H4 (cell line): ENCODE data around the gene NAGK. TPM values are rescaled to one million over a fixed set of nuclear protein-coding genes. Genes with fewer than 3 reads are reported as not detected.
"Not testable (repeated sequence)": the region's sequence is repeated elsewhere in the genome, so short reads cannot be mapped to it uniquely, and the experiment has no call there.

Source experiments
- DNase-seq: peaks from one replicate; pipeline ENCODE4 v3.0.0-alpha.2; 2015; ENCODE audit warnings: low spot score
- total RNA-seq: library from RNA; depleted of rRNA; stranded (reverse); fragments of >200 nt; shearing (Covaris generic); gene quantifications from 2 replicates; pipeline ENCODE4 v1.2.3, GENCODE V29; 2014

NAGK gene
- total RNA-seq, 1 experiment from 2014 or later, result 69.3 TPM

DNA sequence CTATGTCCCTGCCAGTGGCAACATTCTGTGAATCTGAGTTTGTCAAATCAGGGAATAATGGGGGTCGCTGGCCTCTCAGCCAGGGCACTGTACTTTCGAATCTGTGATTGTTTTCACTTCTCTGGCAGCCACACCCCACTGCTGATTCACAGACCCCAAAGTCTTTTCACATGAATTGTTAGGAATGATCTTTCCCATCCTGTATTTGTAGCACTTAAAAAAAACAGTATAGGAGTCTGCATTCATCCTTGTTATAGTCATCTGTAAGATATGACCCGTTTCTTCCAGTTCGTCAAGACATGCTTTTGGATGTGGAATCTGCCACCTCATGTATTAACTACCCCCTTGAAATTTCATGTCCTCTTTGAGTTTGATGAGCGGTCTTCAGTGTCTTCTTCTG lies 928 bp downstream of the NAGK start:
- DNase-seq, result no peak

DNA sequence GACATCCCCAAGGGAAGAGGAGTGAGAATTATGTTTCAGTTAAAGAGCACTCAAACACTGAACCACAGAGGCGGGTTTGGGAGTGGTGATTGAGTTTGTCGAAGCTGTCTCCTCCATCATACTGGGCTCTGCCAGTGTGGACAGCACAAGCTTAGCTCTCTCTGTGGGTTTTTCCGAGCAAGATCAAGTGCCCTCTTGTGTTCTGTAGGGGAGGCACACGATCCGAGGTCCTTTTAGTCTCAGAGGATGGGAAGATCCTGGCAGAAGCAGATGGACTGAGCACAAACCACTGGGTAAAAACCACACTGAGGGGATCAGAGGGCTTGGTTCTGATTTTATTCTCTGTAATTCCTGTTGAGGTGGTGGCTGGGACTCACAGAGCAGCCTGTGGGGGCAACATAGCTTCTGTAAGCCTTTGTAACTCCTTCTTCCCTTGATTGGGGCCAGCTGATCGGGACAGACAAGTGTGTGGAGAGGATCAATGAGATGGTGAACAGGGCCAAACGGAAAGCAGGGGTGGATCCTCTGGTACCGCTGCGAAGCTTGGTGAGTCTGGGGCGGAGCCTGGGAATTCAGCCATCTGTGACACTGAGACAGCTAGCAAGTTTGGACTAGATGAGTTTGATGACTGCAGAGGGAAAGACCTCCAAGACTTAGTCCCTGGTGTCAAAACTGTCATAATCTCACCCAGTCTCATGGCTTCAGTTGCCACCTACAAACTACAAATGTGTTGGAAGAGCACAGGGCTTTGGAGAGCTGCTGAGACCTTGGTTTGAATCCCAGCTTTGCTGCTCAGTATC lies 2.0 kb downstream of the NAGK start:
- no peak for DNase-seq

DNA sequence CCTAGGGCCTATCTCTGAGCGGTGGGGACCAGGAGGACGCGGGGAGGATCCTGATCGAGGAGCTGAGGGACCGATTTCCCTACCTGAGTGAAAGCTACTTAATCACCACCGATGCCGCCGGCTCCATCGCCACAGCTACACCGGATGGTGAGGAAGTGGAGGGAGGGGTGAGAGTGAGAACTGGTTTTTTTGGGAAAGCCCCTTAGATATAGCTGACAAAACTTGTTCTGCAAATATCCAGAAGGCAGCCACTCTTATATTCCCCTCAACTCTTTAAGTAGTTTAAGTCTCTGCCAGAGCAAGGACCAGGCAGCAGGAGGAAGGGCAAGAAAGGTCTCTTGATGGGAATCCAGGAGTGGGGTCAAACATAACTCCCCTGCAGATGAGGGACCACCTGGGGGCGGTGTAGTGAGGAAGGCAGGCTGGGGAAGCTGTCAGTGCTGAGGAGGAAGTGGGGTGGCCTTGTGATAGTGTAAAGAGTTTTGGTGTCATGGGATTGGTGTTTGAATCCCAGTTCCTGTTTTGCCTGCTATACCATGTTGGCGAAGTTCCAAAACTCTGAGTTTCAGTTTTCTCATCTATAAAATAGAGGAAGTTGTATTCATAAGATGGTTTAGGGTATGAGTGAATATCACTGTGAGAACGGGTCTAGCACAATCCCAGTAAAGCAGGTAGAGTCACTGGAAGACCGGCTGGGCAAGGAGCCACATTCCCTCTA lies 3.4 kb downstream of the NAGK start:
- DNase-seq, result no peak

DNA sequence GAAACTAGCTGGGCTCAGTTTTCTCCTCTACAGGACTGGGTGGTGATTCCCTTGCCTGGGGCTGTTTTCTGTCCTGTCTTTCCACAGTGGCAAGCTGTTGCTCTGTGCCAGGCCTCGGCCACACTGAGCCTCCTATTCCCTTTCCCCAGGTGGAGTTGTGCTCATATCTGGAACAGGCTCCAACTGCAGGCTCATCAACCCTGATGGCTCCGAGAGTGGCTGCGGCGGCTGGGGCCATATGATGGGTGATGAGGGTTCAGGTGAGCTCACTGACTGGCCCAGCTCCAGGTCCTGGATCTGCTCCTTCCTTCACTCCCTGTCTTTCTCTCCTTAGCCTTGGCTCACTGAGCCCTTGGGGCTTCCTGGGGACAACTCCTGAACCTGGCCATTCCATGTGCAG lies 4.0 kb downstream of the NAGK start:
- no peak for DNase-seq

DNA sequence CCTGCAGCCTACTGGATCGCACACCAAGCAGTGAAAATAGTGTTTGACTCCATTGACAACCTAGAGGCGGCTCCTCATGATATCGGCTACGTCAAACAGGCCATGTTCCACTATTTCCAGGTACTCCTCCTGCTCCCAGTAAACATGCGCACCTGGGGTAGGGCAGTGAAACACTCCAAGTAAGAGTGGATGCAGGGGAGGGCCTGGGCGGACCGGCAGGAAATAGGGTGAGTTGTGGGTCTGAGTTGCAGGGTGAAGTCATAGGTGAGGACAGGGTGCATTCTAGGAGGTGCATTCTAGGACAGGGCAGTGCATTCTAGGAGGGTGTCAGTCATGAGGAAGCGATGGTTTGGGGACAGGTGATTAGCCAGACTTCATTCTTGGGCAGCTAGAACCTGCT lies 5.0 kb downstream of the NAGK start:
- DNase-seq, result no peak

DNA sequence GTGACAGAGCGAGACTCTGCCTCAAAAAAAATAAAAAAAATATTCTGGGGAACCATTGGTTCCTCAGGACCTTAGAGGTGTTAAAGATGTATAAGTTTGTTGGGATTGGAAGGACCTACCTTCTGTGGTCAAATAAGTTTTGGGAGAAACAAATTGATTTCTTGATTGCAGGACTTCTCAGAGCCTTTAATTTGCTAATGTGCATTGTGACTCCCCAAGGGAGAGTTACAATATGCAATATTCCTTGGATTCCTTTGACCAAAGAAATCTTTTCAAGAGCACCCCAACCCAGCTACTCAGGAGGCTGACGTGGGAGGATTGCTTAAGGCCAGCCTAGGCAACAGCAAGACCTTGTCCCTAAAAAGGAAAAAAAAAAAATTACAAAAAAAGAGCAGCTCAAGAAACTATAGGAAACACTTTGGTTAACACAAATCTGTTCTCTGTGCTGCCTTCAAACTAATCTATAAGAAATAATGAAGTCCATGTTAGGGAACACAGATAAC lies 6.5 kb downstream of the NAGK start:
- DNase-seq, result no peak

DNA sequence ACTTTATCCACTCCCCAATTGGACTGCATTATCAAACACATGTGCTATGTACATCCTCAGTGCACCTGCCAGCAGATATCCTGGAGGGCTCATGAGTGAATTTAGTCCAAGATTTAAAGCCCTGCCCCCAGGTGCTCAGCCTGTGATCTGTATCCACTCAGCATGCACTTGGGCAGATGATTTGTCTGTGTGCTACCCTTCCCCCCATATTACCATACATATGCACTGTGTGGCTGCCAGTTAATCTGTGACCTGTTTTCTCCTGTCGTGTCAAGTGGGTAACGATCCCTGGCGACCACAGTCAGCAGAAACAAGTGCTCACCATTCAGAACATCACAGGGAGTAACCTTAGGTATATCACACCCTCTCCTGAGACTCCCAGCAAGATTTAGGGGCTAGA lies 10.2 kb downstream of the NAGK start:
- DNase-seq, result no peak

DNA sequence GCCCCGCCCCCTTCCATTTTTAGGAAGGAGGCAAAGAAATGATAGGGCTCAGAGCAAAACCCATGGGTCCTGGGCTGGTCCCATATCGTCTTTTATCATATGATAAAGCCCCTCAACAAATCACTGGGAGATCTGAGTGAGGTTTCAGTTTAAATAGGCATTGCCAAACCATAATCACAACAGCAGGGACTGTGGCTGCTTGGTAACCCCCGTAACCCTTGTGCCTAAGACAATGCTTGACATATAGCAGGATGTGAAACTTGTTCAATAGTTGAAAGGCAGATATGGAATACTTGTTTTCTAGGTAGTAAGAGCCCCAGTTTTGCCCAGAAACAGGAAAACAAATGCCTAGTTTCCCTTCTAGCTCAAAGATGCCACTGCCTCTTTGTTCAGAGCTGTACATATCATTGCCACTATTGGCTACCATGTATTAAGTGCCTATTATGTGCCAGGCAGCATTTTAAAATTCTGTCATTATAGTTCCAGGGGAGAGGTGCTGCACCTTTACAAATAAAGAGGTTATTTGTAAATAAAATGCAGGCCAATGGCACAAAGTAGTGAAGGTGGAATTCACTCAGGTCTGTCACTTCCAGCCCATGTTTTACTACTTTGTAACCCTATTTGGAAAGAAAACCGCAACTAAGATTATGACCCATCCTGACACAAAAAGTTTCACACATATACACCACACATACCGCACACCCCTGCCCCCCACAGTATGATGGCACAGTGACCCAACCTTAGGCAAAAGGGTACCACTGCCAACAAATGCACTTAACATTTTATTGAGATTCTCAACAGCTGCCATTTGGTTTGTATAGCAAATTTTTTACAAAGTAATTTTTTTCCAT lies 14.2 kb downstream of the NAGK start:
- no peak for DNase-seq

DNA sequence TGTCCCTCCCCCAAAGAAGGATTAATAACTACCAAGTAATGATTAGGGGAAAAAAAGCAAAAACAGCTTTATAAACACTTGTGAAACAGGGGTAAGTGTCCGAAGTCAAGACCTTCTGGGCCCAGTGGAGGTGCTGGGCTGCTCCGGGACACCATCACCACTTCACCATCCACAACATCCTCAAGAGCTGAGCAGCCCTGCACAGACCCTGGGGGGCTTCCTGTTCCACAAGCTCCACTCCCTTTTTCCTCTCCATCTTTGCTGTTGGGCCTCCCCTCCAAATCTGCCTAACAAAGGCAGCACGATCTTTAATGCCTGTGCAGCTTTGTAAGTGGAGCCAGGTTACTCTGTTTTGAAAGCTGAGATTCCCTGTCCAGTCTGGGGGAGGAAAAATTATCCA lies 14.8 kb downstream of the NAGK start:
- not testable (repeated sequence) for DNase-seq

DNA sequence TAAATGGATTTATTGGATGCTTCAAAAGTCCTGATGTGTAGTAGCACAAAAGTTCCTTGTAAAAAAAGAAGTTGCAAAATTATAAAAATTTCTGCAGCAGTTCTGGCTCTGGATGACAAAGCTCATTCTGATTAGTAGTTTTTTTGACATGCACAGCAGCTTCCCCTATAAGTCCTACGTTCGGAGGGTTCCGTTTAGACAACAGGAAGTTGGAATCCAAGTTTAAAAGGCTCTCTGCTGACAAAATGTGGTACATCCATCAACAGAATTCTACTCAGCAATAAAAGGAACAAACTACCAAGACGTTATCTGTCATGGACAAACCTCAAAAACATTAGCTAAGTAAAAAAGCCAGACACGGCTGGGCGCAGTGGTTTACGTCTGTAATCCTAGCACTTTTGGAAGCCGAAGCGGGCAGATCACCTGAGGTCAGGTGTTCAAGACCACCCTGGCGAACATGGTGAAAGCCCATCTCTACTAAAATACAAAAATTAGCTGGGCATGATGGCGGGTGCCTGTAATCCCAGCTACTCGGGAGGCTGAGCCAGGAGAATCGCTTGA lies 15.4 kb downstream of the NAGK start:
- DNase-seq, result not testable (repeated sequence)

DNA sequence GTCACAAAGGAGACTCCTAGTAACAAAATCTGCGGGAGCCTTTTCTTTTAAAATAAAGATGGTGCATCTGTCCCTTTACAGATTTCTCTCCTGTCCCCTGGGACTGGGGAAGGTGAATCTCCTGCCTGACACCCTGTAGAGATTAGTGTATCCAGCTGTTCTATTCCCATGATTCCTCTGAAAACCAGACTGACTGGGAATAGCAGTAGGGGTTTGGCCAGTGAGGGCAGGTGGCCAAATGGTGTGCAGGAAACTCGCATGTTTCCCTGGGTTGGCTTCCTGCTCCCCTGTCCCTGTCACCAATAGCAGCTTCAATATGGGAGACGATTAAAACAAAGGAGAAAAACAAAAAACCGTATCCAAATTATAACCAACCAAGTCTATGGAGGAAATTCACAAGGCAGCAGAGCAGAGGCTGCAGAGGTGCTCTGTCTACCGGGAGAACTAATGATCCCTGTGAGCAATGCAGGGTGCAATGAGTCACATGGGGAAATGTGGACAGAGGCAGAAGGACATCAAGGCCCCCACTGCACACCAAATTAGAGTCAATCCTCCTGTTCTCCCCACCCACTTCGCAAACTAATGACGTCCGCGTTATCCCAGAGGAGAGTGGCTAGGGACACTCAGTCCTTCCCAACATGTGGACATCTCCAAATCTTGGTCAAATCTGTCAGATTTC lies 17.0 kb downstream of the NAGK start:
- not testable (repeated sequence) for DNase-seq

DNA sequence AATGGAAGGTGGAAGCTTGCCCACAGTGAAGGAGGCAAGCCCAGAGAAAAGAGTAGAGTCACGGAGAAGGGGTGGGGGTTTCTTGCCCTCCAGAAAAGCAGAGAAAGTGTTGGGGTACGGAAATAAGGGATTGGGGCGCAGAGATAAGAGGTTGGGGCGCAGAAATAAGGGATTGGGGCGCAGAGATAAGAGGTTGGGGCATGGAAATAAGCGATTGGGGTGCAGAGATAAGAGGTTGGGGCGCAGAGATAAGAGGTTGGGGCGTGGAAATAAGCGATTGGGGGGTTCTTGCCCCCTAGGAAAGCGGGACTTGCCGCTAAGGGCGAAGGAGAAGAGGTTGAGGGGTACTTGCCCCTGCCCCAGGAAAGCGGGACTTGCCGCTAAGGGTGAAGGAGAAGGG lies 21.0 kb downstream of the NAGK start:
- DNase-seq, result not testable (repeated sequence)

DNA sequence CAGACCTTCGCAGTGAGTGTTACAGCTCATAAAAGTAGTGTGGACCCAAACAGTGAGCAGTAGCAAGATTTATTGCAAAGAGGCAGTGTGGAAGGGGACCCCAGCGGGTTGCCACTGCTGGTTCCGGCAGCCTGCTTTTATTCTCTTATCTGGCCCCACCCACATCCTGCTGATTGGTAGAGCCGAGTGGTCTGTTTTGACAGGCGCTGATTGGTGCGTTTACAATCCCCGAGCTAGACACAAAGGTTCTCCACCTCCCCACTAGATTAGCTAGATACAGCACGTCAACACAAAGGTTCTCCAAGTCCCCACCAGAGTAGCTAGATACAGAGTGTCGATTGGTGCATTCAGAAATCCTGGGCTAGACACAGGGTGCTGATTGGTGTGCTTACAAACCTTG lies 23.4 kb downstream of the NAGK start:
- not testable (repeated sequence) for DNase-seq

DNA sequence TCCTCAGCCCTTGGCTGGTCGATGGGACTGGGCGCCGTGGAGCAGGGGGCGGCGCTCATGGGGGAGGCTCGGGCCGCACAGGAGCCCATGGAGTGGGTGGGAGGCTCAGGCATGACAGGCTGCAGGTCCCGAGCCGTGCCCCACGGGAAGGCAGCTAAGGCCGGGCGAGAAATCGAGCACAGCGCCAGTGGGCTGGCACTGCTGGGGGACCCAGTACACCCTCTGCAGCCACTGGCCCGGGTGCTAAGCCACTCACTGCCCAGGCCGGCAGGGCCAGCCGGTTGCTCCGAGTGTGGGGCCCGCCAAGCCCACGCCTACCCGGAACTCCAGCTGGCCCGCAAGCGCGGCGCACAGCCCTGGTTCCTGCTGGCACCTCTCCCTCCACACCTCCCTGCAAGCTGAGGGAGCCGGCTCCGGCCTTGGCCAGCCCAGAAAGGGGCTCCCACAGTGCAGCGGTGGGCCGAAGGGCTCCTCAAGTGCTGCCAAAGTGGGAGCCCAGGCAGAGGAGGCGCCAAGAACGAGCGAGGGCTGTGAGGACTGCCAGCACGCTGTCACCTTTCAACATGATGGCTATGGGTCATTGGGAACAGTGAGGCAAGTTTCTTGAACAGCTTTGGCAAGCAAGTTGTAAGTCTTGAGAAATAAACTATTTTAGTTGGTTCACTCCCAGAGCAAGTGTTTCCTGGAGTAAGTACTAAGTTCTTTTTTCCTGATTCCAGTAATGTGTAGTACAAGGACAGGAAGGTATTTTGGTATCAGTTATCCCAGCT lies 24.2 kb downstream of the NAGK start:
- DNase-seq, result not testable (repeated sequence)

DNA sequence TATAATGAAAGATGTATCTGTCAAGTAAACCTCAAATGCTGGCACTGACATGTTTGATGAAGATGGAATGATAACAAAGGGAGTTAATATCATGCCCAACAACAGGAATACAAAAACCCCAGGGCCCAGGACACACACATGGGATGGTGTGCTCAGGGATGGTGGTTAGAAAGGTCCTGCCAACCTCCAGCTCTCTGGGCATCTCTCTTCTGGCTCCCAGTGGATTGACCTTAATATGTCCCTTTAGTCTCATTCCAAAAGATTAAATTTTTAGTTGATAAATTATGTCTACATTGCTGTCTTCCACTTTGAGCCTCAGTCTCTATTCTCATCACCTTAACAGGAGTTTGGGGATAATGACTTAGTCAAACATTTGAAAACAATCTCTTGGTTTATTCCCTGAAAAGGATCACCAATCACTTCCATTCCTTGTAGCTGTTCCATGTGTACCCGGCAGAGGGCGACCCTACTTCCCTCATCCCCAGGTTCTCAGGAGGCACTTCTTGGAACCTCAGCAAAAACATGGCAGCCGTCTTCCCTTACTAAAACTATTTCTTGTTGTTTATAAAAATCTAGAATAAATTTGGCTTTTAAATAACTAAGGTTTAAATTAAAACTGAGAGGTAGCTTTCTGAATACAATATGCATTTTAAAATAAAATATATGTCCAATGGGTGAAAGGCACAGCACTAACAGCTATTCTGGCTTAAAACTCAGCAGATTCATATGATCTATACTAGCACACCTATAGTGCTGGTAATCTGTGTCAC lies 31.9 kb downstream of the NAGK start:
- DNase-seq, result peak; percentile 63

DNA sequence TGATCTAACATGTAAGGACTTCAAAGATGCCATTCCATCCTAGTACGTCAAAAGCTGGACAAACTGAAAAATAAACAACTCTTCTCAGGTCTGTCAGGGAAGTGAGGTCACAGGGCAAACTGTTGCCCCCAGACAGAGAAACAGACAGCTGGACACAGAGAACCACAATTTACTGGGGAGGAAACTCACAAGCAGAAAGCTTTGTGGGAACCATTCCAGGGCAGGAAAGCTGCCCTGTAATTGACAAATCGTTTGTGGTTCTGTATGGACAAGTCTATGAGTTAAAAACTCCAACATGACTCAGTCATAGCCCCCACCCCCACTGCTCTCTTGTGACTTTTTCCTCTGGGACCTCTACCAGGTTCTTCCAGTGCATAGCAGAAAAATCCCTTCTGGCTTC lies 33.2 kb downstream of the NAGK start:
- DNase-seq, result peak; percentile 70

DNA sequence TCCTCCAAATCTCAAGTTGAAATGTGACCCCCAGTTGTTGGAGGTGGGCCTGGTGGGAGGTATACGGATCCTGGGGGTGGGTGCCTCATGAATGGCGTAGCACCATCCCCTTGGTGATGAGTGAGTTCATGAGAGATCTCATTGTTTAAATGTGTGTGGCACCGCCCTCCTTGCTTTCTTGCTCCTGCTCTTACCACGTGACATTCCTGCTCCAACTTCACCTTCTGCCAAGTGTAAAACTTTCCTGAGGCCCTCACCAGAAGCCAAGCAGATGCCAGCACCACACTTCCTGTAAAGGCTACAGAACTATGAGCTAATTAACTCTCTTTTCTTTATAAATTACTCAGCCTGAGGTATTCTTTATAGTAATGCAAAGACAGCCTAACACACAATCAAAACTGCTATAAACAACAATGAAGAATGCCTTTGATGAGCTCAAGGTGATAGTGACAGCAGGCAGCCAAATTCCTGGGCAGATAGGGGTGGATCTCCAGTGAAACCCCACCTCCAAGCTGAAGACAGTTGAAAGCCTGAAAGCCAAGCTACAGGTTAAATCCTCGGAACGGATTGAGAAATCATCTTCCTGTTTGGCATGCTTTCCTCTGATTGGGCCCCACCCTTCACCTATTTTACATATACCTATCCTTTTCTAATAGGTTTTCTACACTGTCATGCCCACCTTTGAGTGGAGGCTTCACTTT lies 34.7 kb downstream of the NAGK start:
- no peak for DNase-seq

DNA sequence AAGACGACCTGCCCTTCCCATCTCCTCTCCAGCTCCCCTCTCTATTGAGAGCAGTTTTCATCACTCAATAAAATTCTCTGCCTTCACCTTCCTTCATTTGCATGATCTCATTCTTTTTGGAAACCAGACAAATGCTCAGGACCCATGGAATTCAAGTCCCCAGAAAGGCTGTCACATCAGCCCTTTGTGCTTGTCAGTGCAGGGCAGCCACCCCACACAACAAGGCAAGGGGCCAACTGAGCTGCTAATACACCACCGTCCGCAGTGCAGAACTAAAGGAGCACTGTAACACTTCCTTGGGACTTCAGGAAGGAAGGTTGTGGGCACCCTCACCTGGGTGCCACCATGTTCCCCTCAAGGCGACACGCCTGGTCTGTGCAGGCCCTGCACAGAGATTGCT lies 35.4 kb downstream of the NAGK start:
- DNase-seq, result no peak

DNA sequence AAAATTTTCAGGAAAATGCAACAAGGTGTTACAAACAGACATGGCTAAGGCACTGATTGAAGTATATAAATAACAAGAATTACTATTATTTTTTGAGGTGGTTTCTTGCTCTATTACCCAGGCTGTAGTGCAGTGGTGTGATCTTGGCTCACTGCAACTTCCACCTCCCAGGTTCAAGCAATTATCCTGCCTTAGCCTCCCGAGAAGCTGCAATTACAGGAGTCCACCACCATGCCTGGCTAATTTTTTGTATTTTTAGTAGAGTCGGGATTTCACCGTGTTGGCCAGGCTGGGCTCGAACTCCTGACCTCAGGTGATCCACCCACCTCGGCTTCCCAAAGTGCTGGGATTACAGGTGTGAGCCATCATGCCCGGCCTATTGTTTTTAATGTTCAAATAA lies 38.0 kb downstream of the NAGK start:
- not testable (repeated sequence) for DNase-seq
